GM19397 (cell line): ENCODE measurements around the gene IVNS1ABP.
"Not testable (repeated sequence)": the region's sequence is repeated elsewhere in the genome, so short reads cannot be mapped to it uniquely, and the experiment has no call there.

Source experiments
- ATAC-seq: cut with Tn5 transposase; IDR thresholded peaks from one replicate; pipeline ENCODE4 v1.9.1; 2021; ENCODE audit warnings: mild to moderate bottlenecking, moderate library complexity; ENCODE audit not compliant: unreplicated experiment

IVNS1ABP gene

DNA sequence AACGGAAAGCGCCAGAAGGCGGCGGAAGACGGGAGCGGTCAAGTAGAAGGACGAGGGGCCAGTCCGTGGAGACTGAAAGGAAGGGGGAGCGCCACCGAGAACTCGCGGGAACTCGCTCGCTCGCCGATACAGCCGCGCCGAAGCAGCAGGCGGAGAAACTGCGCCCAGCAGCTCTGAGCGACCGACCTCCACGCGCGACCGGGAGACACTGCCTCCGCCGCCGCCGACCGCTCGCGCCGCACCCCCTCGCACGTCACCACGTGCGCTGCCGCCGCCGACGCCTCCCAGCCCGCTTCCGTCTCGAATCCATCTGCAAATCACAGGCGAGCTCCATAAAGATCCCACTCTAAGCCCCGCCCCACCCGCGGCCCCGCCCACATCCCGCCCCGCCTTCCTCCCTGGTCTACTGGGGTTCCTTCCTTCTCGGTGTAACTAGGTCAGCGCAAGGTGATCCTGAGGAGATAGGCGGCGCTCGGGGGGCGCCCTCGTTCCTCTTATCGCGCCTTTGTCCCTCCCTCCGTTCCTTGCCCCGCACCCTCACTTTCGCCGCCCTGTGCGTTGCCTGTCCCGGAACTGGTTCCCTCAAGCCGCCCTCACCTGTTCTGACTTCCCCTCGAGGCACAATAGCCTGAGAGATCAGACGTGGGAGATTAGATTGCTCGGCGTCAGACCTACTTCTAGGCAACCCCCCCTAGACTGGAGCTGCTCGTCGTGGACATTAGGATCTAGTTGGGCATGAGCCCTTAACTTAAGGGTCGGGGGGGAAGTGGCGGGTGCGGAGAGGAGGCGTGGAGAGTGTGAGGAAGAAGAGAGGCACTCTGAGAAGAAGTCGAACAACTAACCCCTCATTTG lies at the start of gene IVNS1ABP:
IVNS1ABP (minus strand) TSS at position 210 of the 852 bp plus-strand sequence. CDS start 7,750 bp downstream, outside the sequence.
- ATAC-seq, result peak; percentile 67

DNA sequence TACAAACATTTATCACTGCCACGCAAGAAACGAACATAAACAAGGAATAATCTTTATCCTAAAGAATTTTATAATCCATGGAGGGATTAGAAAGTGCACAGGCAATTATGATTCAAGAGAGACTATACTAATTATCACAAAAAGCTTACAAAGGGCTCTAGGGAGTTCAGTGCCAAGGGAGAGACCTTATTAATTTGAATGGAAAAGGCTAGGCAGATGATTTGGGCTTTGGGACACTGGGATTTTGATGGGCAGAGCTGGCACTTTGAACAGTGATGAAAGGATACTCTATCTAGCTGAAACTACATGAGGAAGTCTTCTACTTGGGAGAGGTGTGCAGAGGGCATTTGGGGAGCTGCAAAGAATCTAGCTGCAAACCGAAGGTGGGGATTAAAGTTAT lies 48.9 kb upstream of the IVNS1ABP start:
- ATAC-seq, result no peak

DNA sequence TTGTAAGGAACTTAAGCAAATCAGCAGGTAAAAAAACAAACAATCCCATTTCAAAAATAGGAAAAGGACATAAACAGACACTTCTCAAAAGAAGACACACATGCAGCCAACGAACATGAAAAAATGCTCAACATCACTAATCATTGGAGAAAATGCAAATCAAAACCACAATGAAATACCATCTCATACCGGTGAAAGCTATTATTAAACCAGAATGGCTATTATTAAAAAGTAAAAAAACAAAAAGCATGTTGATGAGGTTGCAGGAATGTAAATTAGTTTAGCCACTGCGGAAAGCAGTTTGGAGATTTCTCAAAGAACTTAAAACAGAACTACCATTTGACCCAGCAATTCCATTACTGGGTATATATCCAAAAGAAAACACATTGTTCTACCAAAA lies 47.5 kb upstream of the IVNS1ABP start:
- not testable (repeated sequence) for ATAC-seq

DNA sequence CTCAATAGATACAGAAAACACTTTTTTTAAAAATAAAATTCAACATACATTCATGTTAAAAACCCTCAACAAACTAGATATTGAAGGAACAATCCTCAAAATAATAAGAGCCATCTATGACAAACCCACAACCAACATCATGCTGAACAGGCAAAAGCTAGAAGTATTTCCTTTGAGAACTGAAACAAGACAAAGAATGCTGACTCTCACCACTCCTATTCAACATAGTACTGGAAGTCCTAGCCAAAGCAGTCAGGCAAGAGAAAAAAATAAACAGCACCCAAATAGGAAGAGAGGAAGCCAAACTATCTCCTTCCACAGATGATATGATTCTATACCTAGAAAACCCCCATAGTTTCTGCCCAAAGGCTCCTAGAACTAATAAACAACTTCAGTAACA lies 46.2 kb upstream of the IVNS1ABP start:
- ATAC-seq, result no peak

DNA sequence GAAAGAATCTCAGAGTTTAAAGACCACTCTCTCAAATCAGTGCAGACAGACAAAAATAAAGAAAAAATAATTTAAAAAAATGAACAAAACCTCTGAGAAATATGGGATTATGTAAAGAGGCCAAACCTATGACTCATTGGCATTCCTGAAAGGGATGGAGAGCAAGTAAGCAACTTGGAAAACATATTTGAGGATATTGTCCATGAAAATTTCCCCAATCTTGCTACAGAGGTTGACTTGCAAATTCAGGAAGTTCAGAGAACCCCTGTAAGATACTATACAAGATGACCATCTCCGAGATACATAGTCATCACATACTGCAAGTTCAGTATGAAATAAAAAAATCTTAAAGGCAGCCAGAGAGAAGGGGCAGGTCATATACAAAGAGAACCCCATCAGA lies 43.7 kb upstream of the IVNS1ABP start:
- ATAC-seq, result no peak

DNA sequence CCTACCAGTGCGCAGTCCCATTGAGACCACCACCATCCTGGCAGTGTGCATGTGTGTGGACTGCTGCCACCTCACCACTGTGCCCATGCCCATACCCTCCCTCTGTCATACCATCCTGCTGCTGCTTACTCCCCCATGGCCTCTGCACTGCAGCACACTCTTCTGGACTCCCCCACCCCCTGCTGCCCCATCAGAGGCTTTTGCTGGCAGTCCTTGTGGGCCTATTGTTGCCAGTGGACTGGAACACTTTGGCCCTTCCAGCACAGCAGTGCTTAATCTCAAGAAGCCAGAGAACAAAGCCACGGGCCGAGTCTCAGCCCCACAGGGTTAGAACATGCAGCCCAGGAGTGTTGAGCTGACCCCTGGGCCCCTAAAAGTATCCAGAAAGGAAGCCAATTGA lies 41.9 kb upstream of the IVNS1ABP start:
- no peak for ATAC-seq

DNA sequence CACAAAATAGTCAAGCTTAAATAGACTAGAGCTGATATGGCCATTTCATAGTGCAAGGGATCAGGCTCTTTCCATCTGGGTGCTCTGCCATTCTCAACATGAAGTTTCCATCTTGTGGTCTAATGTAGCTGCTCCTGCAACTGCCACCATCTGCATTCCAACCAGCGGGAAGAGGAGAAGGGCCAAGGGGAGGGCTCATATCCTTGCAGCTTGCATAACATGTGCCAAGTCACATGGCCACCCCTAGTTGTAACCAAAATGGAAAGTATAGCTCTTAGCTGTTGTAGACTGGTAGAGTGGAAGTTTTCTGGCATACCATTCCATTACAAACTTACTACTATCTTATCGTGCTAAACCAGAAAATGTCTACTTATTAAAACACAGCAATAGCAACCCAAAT lies 38.9 kb upstream of the IVNS1ABP start:
- ATAC-seq, result no peak

DNA sequence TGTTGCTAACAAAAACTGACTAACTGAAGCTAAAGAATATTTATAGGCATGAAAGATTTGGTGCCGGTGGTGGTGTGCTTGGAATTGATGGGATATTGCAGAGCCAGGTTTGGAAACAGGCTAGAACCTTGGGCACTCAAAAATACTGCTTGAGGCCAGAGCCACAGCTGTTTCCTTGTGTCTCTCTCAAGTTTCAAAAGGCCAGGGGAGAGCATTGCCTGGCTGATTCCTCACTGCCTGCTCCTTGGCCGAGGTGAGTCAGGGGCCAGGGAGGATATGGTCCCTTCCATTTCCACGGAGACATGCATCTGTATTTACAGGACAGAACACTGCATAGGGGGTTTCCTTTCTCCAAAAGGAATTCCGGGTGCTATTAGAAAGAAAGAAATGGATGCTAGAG lies 36.1 kb upstream of the IVNS1ABP start:
- ATAC-seq, result no peak

DNA sequence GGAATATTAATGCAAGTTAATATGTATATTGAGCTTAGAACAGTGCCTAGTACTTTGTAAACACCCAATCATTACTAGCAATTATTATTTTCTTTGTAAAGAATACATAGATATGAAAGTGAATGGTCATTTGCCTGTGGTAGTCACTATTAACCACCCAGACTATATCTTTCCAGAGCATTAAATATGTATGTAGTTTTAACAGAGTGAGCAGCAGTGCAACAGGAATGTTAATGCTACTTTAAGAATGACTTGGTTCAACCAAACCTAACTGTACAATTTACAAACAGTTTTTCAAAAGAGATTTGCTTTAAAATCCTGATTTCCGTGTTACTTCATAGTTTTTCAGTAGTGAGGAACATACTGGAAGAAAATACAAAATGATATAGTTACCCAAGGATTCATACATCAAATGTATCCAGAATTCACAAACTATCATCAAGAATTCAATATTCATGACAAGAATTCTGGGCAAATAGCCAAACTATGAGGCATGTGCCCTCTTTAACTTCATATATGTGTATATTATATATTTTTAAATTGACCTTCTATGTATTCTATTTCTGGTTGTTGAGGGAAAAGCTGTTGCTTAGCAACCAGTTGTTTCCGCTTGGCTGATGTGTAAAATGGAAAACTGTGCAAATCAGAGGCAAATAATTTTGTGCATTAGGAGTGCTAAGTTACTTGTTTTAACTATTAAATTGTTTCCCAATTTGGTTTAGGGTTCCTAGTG lies 34.9 kb upstream of the IVNS1ABP start:
- ATAC-seq, result no peak

DNA sequence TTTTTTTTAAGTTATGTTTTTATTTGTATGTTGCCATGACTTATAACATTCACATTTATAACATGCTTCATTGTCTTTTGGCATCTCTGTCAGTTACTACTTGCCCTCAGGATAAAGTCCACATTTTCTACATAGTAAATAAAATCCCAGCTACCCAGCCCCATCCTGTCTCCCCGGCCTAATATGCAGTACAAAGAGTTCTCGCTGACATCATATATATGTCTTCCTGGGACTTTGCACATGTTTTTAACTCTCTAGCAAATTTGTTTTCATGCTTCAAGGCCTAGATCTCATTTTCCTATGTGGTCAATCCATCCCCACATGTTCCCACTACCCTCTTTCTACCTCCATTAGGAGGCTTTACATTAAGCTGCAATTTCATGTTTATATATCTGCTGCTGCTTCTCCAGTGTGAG lies 33.0 kb upstream of the IVNS1ABP start:
- no peak for ATAC-seq

DNA sequence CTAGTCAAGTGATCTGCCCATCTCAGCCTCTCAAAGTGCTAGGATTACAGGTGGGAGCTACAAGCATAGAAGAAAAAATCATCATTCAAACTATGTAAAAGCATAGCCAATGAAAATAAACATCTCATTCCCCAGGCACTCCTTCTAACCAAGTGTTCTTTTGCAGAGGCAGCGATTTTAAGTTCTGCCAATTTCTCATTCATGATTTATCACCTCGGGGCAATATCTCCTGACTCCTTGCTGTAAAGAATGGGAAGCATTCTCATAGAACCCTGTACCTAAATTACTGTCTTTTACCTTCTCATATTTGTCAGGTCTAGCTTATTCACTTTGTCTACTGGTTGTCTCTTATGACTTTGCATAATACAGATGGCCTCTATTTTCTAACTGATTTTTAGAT lies 32.5 kb upstream of the IVNS1ABP start:
- ATAC-seq, result no peak

DNA sequence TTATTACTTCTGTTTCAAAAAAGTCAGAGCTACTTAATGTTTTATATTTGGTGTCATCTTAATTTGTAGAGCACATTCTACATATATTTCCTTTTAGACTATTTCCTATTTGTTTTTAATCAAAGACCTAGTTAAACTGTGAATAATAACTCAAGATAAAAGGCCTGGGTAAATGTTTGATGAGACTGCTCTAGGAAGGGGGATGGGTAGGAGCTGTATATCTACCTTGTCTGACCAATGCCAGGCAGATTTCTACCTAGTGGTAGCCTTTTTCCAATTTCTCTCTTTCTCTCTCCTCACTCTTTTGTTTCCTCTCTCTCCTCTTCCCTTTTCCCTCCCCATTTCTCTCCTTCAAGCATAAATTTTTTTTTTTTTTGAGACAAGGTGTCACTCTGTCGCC lies 31.9 kb upstream of the IVNS1ABP start:
- no peak for ATAC-seq

DNA sequence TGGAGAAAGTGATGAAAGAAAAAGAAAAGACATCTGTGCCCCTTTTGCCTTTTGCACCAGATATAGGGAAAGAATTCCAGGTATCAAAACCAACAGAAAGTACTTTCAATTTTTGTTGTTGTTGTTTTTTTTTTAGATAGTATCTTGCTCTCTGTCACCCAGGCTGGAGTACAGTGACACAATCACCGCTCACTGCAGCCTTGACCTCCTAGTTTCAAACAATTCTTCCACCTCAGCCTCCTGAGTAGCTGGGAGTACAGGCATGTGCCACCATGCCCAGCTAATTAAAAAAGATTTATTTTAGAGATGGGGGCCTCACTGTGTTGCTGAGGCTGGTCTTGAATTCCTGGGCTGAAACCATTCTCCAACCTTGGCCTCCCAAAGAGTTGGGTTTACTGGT lies 31.3 kb upstream of the IVNS1ABP start:
- ATAC-seq, result no peak

DNA sequence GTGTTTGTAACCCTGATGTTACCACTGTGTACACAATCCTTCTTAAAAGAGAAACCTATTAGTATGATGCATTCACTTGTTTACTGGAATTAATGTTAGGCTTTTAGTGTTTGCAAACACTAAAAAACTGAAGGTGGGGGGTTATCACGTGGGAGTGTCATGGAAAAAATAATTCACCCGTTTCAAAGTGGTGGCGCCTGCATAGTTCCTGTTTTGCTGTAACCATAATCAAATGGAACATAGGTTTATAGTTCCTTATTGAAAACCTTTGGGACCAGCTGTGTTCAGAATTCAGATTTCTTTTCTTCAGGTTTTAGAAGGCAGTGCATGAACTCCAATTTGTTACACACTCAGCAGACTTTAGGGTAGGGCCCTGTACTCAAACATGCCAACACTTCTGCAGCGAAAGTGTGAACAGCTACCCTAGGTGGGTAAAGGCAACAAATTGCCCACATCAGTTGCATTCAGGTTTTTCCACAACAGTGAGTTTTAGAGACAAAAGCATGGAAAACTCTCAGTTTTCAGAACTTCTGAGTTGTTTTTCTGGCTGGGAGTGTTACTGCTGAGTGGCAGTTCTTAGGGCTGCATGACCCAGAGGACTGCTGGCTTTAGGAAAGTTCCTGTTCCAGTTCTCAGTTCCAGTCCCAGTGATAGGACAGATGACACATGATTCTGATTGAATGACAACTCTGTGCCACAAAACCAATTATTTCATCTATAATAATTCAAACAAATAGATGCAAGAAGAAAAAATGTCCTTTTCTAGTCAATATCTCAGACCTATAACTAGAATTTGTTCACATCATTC lies 29.1 kb upstream of the IVNS1ABP start:
- ATAC-seq, result no peak

DNA sequence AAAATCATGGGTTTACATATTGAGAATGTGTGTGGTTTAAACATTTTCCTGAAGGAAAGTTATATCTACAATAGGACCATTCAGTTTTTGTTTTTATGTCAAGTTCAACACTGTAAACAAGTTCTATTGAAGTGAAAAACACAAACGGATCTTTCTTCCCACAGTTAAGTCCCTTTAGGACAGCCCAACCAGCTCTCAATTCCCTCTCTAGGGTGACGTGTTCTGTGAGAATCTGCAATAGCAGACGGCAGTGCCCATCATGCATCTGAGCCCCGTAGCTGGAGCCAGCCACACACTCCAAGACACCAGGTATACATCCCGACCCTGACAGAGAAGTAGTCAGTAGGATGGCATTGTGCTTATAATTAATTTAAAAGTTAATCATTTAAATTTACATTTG lies 26.3 kb upstream of the IVNS1ABP start:
- ATAC-seq, result no peak

DNA sequence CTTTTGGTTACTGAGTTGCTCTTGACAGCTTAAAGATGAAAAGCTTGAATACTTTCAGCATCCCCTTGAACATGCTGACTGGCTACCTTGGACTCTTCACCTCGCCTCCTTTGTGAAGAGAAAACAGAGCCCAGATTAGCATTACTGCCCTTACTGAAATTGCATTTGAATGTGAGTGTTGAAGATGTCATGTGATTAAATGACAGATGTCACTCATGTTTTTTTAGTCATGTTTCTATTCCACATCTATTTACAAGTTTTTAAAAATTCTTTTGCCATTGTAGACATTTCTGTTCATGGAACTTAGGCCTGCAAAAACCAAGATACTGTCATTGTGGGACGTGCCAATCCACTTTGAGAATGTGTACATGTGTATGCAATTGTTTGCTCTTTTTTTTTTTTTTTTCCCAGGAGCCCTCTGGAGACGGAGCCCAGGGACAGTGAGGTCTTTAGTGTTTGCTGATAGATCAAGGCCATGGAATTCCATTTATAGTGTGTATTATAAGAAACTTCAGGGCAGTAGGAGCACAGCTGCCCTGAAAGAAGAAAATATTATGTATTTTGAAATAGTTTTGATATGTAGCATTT lies 25.7 kb upstream of the IVNS1ABP start:
- ATAC-seq, result no peak

DNA sequence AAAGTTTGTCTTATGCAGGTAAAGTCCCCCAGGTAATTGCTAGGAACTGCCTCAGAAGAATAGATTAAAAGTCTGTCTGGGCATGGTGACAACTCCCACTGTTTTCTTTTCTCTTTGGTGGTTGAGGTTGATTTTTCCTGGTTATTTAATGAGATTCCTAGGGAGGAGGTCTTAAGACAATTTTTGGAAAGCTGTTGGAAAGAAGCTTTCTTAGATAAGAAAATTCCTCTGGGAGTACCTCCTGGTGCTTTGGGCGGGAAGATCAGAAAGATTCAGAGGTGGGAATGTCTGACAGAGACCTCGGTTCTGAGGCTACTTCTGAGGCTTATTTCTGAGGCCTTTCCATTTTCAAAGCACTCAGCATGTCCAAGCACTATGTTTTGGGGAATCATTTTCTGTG lies 25.0 kb upstream of the IVNS1ABP start:
- no peak for ATAC-seq

DNA sequence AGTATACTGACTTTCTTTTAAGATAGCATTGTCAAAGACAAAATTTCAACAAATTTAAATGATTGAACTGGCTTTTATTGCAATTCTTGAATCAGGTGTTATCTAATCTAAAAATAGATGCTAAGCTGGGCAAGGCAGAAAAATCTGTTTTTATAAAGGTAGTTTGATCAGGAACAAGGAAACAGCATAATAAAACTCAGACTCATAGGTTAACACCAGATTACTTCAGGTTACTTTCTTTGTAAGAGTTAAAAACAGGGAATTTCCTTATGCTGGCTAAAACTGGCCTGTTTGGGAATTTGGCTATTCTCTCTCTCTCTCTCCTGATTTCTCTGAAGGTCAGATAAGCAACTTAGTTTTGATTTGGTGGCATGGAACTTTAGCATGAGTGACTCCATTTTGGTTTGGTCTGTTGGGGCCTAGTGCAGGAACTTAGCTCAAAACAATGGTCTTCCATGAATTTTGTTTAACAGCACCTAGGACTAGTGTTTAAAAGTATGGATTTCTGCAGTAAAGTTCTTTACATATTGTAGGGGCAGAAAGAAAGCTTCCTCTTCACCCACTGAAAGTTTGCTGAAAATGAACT lies 24.2 kb upstream of the IVNS1ABP start:
- ATAC-seq, result no peak

DNA sequence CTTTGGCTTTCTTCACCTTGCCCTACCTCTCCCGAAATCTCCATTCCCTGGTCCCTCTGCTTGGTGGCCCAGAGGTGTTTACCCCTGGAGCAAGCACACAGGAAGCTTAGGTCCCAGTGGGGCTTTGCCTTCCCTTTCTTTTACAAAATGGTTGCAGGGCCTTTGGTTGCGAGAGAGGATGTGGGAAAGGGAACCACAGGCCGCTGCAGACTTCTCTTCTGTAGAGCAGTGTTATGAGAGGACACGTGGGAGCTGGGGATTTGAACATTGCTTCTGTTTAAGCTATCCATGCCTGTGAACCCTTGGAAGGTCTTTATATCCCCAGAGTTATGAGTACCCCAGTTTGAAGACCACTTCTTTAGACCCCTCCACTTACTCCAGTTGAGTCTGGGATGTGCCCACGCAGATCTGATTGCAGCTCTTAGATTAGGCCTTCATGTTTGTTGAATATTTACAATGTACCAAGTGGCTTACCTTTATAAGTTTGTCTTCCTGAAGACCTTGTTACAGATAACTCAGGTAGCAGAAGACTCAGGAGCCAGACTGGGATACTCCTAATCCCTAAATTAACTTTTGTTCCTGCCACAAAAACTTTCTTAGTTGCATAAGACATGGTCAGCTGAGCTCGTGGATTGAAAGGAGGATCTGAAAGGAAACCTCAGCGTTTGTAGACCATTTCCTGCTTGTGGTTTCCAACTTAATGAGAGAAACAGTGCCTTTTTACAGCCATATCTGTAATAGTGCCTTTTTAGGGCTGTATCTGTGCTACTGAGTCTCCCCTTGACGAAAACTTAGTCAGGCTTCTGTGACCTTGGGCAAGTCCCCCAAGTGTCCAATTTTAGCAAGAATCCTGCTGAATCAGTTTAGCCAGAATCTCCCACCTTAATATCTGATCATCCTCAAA lies 21.9 kb upstream of the IVNS1ABP start:
- ATAC-seq, result peak; percentile 90

DNA sequence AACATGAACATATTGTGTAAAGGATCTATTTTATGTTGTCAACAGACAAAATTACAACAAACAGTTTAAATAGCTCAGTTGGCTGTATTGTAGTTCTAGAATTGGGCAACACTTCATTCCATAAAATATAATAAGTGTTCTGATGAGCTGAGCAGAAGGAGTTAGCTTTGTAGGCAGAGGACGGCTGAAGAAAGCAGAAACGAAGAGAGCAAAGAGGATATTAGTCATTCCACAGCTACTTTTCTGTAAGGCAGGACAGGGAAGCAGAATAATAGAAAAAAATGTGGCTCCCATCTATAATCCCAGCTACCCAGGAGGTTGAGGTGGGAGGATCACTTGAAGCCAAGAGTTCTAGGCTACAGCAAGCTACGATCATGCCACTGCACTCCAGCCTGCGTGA lies 20.2 kb upstream of the IVNS1ABP start:
- no peak for ATAC-seq
